Adrenal gland (tissue), 5 donors: Measurements from ENCODE around the gene RIN1.
"Not testable (repeated sequence)": the region's sequence is repeated elsewhere in the genome, so short reads cannot be mapped to it uniquely, and the experiment has no call there.

Experiments used
- POLR2A ChIP-seq, 2 donors: fragments of 450-650 bp; IDR thresholded peaks; one replicate each; pipeline ENCODE4 v1.6.1; 2017; ENCODE audit warnings: antibody characterized with exemption in 2 of 2, mild to moderate bottlenecking in 2 of 2, moderate library complexity in 1 of 2
- TF ChIP-seq, protein P1 (sequence below), 6 experiments: fragments of 450-650 bp in 4 of 6; fragments of 200-600 bp in 2 of 6; sonication (generic) in 1 of 6; IDR thresholded peaks; 1 replicate in 5 of 6; 2 replicates in 1 of 6; pipeline versions ENCODE4 v1.5.1 to v1.8.0; 2016 to 2021; ENCODE audit warnings: antibody characterized with exemption in 6 of 6, mild to moderate bottlenecking in 2 of 6, moderate library complexity in 1 of 6
- donor health status: DM: no; HTN: no; CAD: no.

DNA sequence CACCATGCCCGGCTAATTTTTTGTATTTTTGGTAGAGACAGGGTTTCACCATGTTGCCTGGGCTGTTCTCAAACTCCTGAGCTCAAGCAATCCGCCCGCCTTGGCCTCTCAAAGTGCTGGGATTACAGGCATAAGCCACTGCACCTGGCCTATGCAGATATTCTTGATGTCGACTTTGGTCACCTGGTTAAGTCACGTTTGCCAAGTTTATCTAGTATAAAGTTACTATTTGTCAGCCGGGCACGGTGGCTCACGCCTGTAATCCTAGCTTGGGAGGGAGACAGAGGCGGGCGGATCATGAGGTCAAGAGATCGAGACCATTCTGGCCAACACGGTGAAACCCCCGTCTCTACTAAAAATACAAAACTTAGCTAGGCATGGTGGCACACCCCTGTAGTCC, 48.1 kb upstream of the RIN1 start:
- TF ChIP-seq, protein P1, sequence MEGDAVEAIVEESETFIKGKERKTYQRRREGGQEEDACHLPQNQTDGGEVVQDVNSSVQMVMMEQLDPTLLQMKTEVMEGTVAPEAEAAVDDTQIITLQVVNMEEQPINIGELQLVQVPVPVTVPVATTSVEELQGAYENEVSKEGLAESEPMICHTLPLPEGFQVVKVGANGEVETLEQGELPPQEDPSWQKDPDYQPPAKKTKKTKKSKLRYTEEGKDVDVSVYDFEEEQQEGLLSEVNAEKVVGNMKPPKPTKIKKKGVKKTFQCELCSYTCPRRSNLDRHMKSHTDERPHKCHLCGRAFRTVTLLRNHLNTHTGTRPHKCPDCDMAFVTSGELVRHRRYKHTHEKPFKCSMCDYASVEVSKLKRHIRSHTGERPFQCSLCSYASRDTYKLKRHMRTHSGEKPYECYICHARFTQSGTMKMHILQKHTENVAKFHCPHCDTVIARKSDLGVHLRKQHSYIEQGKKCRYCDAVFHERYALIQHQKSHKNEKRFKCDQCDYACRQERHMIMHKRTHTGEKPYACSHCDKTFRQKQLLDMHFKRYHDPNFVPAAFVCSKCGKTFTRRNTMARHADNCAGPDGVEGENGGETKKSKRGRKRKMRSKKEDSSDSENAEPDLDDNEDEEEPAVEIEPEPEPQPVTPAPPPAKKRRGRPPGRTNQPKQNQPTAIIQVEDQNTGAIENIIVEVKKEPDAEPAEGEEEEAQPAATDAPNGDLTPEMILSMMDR (IDR thresholded peaks at IDR 0.05) = not testable (repeated sequence)
- not testable (repeated sequence) for TF ChIP-seq POLR2A (IDR thresholded peaks at IDR 0.05)
